ENCODE results near the gene SELENOP.
"Not testable (repeated sequence)": the region's sequence is repeated elsewhere in the genome, so short reads cannot be mapped to it uniquely, and the experiment has no call there.

SELENOP gene

DNA sequence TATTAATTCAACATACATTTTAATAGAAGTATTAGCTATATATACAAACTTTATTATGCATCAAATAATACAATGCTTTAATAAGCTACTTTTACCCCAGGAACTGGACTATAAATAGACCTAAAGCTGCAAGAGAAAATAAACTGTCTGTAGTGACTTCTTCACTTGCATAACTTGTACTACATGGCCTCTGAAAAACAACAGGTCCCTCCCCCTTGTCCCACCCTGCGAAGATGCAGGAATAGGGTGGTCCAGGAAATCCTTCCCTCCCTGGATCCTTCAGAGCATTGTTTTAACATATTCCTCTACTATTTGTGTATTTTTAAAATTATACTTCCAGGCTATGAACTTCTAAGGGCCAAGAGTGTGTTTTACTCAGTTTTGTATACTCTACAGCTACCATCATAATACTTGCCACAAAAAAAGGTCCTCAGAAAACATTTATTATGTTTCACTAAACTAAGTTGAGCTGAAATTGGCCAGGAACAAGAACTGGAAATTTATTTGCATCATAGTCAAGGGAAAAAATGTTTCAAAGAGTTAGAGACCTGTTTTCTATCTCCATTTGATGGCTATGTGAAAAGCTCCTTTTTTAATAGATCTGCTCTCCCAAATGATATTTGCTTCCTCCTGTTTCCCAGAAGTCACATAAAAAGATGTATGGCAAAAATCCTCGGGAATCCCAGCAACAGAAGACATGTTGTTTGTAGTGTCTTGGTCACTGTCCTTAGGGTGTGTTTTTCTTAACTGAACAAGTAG is 15.2 kb upstream of the SELENOP start:
- DNase-seq: no peak

DNA sequence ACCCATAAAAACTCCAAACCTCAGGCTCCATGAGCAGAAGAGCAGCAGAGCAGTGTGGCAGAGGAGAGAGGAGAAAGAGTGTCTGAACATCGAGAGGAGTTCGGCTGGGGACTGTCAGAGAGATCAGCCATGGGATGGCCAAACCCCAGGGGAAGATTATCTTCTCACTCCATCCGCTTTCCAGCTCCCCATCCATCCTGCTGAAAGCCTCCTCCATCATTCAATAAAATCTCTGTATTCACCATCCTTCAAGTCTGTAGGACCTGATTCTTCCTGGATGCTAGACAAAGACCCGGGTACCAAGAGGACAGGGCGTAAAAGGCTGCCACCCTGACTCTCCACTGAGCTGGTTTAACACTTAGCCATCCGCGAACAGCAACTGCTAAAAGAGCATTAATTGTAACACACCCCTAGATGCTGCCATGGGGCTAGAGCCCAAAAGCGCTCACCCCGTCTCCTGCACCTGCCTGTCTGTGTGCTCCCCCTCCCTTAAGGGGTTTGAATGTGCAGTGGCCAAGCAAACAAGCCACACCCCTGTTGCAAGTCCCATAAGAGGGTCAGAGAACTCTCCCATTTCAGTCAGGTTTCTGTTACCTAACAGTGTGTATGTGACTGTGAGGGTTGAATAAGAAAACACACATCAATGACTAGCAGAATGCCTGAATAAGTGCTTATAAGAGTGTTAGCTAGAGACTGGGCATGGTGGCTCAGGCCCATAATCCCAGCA is 13.9 kb upstream of the SELENOP start:
- DNase-seq: no peak

DNA sequence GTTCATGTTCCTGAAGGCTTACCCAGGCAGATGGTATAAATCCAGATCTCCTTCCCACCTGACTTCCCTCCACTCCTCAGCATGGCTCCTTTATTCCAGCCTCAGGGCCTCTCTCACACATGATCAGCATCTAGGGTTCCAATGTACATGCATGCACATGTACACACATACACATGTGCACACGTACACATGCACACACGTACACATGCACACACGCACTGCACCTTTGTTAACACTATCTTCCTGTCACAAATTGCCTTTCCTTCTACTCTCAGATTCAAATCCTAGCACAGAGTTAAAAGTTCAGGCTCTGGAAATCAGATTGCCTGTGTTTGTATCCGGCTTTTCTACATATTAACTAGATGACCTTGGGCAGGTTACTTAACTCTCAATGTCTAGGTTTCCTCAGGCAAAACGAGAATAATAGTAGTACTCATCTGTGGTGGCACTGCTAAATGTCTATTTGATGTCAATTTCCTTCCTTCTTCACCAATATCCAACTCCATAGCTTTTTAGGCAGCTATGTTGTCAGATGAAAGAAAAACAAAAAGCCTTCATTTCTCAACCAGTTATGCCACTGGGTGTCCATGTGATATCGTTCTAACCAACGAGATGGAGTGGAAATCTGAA is 12.8 kb upstream of the SELENOP start:
- DNase-seq: no peak

DNA sequence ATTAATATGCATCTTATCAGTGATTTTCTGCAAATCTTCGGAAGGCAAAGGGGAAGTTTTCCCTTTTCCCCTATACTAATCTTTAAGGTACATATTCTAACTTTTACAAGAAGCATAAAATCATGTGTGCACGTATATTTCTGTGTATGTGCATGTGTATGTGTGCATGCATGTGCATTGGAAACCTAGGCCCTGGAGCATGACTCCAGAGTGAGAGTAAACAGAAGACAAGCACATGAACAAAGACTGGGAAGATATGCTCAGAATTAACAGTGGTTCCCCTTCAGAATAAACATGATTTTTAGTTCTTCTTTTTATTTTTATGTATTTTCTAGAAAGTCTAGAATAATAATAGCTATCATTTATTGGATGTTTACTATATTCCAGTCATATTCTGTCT is 10.9 kb upstream of the SELENOP start:
- DNase-seq: no peak

DNA sequence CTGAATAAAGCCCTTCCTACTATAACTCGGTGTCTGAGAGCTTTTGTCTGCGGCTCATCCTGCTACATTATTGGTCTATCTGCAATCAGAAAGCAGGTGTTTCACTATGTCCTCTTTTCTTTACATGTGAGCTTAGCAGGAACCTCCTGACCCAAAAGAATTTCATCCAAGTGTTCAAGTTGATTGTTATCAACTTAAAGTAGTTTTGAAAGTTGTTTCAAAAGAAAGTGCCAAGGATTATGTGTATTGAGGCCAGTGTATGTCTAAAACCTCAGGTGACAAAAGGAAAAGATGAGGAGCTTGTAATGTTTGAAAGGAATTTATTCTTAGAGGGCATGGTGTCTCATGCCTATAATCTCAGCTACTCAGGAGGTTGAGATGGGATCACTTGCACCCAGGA is 8.1 kb upstream of the SELENOP start:
- no peak for DNase-seq

DNA sequence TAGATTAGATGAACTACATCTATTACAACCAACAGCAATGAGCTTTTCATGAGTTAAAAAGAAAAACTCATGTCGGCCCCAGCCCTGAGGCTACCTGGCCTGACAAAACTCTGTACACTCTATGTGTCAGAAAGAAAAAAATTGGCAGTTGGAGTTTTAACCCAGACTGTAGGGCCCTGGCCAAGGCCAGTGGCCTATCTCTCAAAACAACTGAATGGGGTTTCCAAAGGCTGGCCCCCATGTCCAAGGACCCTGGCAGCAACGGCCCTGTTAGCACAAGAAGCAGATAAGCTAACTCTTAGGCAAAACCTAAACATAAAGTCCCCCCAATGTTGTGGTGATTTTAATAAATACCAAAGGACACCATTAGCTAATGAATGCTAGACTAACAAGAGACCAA is 4.9 kb upstream of the SELENOP start:
- DNase-seq: not testable (repeated sequence)

DNA sequence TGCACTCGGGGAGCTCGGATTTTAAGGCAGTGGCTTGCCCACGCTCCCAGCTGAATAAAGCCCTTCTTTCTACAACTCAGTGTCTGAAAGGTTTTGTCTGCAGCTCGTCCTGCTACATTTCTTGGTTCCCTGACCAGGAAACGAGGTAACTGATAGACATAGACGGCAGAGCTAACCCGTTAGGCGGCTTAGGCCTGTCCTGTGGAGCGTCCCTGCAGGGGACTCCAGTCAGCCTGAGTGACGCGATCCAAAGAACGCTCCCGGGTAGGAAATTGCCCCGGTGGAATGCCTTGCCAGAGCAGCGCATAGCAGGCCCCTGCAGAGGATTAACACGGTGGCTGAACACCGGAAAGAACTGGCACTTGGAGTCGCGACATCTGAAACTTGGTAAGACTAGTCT is 1.8 kb upstream of the SELENOP start:
- DNase-seq: no peak

DNA sequence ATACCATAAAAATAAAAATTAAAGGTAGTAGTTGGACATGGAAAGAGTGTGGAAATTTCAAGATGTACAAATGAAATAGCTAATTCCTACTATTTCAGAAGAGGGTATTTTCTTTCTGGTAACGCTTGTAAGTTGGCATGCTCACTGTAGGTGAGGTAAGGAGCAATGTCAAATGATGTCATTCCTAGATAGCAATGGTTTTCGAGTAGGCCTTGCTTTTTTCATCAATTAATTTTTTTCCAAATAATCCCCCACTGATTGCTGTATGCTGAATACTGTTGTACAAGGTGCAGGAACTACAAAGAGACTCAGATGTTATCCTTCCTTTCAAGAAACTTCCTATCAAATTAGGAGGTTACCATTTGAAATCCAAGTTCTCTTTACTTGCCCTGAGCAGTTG is 928 bp upstream of the SELENOP start:
- DNase-seq: no peak

DNA sequence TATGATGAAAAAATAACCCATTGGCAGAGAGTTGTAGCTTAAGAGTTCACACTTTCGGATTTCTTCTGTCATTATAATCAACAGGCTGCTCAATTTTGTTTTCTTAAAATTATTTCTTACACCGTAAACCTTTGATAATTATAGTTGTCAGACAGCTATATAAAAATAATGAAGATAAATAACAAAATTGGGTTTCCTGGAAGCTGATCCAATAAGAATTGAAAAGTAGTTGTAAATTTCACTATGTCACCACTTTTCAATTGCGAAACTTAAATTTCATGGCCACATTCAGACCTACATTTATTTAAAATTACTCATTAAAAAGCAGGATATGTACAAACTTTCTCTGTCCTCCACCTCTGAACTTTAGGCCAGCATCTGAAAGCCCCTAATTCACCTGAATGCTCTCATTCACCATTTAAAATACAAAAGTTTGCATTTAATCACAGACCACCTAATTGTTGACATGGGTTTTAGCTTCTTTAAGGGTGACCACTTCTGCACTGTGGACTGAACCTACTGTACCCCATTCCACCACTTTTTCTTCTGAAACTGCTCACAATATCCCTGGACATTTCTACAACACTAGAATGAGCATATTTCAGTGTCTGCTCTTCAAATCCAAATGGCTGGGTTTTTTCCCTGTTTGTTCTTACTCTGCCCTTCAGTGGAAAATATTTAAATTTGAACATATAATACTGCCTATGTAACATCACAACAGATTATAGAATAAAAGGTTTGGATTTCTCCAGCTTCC is 680 bp downstream of the SELENOP start:
- no peak for DNase-seq

DNA sequence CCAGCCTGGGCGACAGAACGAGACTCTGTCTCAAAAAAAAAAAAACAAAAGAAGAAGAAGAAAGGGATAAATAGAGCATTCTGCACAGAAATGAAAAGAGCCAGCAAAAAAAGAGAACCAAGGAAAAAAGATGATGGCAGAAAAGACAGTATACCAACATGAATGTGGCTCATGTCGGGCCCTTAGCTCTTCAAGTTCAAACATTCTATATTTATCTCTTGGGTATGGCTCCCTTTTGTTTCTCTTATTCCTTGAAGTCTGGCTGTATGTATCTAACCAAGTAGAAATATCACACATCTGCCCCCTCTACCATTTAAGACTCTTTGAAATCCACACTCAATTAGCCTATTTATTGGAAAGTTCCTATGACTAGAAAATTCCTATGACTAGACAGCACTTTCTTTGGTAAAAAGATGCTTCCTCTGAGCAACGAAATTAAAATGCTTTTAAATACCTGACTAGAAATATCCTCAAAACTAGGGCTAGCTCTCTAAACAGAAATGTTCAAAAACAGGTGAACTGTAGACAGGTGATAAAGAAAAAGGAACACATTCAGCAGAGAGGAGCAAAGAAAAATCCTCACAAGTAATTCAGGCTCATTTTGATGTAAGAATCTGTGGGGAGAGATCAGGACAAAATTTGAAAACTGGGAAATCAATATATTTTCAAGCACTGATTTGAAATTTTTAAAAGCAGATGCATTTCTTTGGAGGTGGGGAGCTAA is 2.6 kb downstream of the SELENOP start:
- DNase-seq: no peak

DNA sequence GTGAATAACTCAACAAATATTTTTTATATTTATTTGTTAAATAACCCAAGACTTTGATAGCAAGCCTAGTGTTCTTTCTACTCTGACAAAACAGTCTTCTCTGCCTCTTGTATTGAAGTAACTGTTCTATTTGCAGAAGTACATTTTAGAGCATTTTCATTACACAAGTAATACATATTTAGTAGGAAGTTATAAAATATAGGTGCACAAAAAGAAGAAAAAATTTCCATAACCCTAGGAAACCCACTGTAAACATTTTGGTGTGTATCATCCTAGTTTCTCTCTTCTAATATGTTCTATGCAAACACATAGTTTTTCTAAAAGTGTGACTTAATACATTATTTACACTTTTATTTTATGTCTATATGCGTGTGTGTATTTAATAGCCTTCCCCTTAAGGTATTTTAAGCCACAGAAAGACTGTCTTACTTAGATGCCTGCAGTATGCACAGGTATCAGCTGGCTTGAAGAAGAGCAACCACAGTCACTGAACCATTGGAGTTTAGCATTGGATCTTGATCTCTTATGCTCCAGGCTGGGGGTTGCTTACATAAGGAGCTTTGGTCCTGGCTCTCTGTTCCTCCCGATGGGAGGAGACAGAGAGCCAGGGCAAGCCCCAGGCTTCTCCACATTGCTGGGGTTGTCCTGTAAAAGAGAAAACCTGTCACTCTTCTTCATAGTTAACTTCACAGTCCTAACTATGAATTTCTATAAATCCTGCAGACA is 3.8 kb downstream of the SELENOP start:
- DNase-seq: no peak

DNA sequence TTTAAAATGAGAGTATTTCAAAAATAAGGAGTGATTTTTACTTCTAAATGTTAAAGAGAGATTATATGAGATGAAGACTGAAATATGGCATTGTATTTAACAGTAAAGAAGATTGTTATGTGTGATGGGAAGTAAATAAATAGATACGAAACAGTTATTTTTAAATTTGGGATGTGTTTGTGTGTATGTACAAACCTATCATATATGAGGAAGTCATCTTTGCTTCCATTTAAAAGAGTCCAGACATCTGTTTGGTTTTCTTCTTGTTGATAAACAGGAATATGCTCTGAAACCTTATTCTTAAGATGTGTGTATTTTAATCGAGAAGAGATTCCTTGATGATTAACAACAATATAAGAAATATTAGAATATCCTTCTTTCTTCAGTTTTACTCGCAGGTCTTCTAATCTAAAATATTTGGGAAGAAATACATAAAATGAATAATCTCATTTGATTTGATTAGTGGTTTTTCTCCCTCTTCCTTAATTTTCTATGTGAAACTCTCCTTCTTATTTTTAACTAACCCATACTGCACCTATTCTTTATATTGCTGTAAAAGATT is 4.9 kb downstream of the SELENOP start:
- DNase-seq: no peak

DNA sequence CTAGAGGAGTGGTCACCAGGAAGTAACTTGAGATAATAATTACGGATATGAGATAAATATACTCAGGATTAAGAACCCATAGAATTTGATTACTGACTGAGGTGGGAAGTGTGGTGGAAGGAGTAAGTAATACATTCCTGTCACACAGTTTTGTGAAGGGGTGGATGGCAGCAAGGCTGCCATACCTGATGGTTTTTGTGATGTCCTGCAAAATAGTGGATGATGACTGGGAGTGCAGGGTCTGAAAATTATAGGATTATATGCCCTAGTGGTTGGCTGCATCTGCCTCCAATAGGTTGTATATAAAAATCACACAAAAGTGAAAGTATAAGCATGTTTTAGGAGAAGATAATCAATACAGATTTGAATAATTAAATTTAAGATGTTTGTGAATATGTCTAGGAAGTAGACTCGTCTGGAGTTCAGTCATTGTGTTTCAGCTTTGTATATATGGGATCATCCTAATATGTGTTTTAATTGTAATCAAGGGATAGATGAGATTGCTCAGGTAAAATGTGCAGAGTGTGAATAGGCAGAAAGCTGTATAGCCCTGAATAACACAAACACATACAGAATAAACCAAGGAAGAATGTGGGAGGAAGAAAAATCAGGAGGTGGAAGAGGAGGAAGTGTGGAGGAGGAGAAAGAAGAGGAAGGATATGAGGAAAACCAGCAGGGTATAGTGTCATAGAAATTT is 5.5 kb downstream of the SELENOP start:
- no peak for DNase-seq

DNA sequence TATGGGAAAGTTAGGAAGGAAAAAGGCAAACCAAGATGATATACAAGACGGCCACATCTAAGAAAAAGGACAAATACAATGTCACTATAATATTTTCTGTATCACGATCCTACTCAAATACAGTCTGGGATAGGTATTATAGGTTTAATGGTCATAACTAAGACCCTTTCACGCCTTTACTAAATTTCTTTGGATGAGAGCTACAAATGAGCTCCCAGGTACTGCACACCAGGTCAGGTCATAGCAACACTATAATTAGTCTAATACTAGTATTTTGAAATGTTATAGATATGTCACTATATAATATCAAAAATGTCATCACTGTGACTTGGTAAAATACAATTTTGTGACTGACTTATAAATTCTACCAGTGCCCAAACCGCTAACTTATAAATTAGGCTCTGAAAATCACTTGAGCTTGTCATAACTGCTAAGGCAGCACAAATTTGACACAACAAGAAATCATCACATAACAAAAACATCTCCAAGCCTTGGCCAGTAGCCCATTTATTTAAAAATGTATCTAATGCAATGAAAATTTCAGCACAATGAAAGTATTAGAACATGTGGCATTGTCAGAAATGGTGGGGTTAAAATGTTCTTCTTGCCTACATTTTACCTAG is 6.9 kb downstream of the SELENOP start:
- DNase-seq: no peak

DNA sequence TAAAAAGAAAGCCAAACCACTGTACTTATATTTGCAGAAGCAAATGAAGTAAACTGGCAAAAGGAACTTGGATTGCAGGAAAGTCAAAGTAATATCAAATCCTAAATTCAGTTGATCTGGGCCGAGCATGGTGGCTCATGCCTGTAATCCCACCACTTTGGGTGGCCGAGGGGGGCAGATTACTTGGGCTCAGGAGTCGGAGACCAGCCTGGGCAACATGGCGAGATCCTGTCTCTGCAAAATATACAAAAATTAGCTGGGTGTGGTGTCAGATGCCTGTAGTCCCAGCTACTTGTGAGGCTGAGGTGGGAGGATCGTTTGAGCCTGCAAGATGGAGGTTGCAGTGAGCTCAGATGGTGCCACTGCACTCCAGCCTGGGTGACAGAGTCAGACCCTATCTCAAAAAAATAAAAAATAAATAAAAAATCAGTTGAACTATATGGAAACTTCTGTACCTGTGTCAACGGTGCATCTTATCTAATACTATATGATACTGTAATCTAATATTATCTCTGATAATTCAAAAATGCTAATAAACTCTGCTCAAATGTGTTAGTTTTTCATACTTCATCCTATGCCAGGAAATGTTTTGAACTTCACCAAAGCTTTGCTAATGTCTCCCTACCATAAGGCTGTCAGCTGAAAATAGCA is 10.1 kb downstream of the SELENOP start:
- no peak for DNase-seq

DNA sequence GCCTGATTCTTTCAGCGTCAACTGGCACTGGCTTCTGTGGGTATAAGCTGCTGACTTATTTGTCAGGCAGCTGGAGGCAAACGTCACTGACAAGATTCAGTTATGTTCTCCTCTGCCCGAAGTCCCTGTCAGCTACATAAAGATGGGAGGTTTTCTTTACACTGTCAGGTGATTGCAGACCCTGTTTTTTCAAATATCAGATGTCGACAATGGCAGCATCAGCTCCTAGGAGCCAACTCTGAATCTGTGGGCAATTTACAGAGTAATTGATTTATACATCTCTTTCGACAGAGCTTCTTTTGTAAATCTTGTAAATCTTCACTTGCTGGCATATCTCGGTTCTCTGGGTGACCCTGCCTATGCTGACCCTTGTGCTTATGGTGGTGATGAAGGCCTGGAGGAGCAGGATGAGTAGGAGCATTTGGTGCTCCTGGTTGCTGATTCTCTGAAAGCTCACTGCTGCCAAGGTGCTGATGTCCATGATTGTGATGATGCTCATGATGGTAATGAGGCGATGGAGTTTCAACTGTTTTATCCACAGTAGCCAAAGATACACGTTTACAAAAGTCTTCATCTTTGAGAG is 10.9 kb downstream of the SELENOP start:
- no peak for DNase-seq

DNA sequence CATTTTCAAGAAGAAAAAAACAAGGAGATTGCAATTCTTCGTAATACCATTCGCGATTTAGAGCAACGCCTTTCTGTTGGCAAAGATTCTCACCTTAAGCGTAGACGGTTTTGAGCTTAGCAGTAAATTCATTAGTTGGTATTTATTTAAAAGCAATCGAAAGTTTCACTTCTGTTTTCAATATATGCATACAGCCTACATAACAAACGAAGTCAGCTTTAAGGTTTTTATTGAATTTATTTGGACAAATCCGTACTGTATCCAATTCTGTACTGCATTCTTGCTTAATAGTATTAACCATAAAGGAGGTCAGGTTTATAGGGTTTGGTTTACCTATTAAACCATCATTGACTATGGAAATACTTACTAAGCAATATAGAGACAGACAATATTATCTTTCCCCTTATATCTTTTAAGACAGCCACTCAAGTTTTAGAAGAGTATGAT is 12.0 kb downstream of the SELENOP start:
- DNase-seq: no peak

DNA sequence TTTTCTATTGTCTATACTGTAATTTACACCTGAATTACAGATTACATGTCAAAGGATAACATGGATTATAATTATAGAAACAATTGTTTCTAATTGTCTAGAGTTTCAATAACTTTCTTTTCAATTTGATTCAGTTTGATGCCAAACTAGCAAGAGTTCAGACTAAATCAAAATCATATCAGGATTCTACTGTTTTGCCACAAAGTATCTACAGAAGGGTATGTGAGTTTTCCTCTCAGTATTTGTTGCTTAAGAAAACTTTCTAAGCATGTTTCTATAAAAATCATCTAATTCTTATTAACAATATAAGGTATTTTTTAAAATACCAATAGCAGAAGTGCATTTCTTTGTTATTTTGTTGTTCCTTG is 12.5 kb downstream of the SELENOP start:
- DNase-seq: no peak

All from T1000 (cell line).